NB4 (cell line): Measurements from ENCODE around the gene SMPX.

Source experiments
- CTCF ChIP-seq: IDR thresholded peaks from one replicate; pipeline ENCODE4 v1.5.1; 2012; ENCODE audit warnings: low read depth, low read length
- TF ChIP-seq, protein P1 (sequence below): IDR thresholded peaks from 2 replicates; pipeline ENCODE4 v1.6.1; 2011; ENCODE audit warnings: low read depth, low read length

GRCh38 chrX:21717802-21718201 lies 40.1 kb downstream of the SMPX start:
- no peak for TF ChIP-seq CTCF
- TF ChIP-seq, protein P1, sequence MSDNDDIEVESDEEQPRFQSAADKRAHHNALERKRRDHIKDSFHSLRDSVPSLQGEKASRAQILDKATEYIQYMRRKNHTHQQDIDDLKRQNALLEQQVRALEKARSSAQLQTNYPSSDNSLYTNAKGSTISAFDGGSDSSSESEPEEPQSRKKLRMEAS = no peak
